Ovary (tissue), 3 donors: ENCODE results near the gene IL17A.

ENCODE experiments used
- CTCF ChIP-seq, 3 donors: fragments of 450-650 bp in 2 of 3; fragments of 200-600 bp in 1 of 3; IDR thresholded peaks; one replicate each; pipeline versions ENCODE4 v1.5.1 to v1.8.0; 2016 to 2022; ENCODE audit warnings: antibody characterized with exemption in 3 of 3, mild to moderate bottlenecking in 1 of 3
- EP300 ChIP-seq: sonication (generic); formaldehyde crosslinking; IDR thresholded peaks from one replicate; pipeline ENCODE4 v1.6.1; 2017; ENCODE audit warnings: antibody characterized with exemption
- donor health status: DM: no; HTN: no; CAD: no.

DNA sequence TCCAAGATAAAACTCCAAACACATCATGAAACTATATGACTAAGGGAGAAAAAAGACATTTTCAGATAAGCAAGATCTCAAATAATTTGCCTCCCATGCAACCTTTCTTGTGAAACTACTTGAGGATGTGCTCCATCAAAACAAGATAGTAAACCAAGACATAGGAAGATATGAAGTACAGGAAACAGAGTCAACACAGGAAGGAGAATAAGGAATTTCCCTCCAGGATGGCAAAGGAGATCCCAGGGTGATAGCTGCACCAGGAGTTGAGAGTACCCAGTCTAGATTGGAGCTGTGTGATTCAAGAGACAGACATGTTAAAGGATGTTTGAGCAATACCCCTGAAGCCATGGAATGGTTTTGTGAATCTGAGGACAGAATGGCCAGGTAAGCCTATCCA lies 15.3 kb downstream of the IL17A start:
- no peak for TF ChIP-seq CTCF (IDR thresholded peaks at IDR 0.05)
- TF ChIP-seq EP300 = no peak
